Liver (tissue), 9 donors: ENCODE measurements around the gene IL31RA. TPM values are rescaled to one million over a fixed set of nuclear protein-coding genes. Genes with fewer than 3 reads are reported as not detected.

Experiments
- DNase-seq: peaks from one replicate; pipeline ENCODE4 v3.0.0-alpha.2; 2017; ENCODE audit warnings: low spot score
- H3K27ac ChIP-seq, 2 donors: one replicate each; pipeline ENCODE4 v1.7.0; 2013; ENCODE audit warnings: inconsistent platforms in 2 of 2, low read length in 2 of 2, control low read depth in 1 of 2, low read depth in 1 of 2, mild to moderate bottlenecking in 1 of 2
- H3K27me3 ChIP-seq, 4 donors: one replicate each; pipeline versions ENCODE4 v1.6.1 to v1.7.0; 2013; ENCODE audit warnings: low read length in 3 of 4, inconsistent platforms in 1 of 4, mild to moderate bottlenecking in 1 of 4, moderate library complexity in 1 of 4; ENCODE audit not compliant: control insufficient read depth in 4 of 4, insufficient read depth in 4 of 4
- H3K36me3 ChIP-seq, 4 donors: one replicate each; pipeline versions ENCODE4 v1.6.1 to v1.7.0; 2013; ENCODE audit warnings: low read length in 3 of 4, mild to moderate bottlenecking in 3 of 4, low read depth in 1 of 4, moderate library complexity in 1 of 4; ENCODE audit not compliant: control insufficient read depth in 4 of 4, insufficient read depth in 3 of 4
- H3K4me1 ChIP-seq, 4 donors: one replicate each; pipeline versions ENCODE4 v1.6.1 to v1.7.0; 2013; ENCODE audit warnings: low read length in 3 of 4, mild to moderate bottlenecking in 3 of 4, moderate library complexity in 1 of 4; ENCODE audit not compliant: control insufficient read depth in 4 of 4, insufficient read depth in 4 of 4
- H3K4me3 ChIP-seq, 3 donors: one replicate each; pipeline versions ENCODE4 v1.6.1 to v1.7.0; 2013; ENCODE audit warnings: low read length in 3 of 3, control low read depth in 1 of 3, low read depth in 1 of 3, mild to moderate bottlenecking in 1 of 3
- H3K9ac ChIP-seq, 2 donors: one replicate each; pipeline ENCODE4 v1.7.0; 2013; ENCODE audit warnings: low read length in 2 of 2, mild to moderate bottlenecking in 2 of 2, moderate library complexity in 2 of 2, control low read depth in 1 of 2, low read depth in 1 of 2
- H3K9me3 ChIP-seq, 4 donors: one replicate each; pipeline versions ENCODE4 v1.6.1 to v1.7.0; 2013; ENCODE audit warnings: low read length in 3 of 4; ENCODE audit not compliant: control insufficient read depth in 4 of 4
- EGR1 ChIP-seq, 2 donors: IDR thresholded peaks; 2 replicates each; pipeline ENCODE4 v1.6.1; 2016 to 2018; ENCODE audit warnings: antibody characterized with exemption in 2 of 2, low read depth in 2 of 2
- FOXA1 ChIP-seq: IDR thresholded peaks from 2 replicates; pipeline ENCODE4 v1.6.1; 2016; ENCODE audit warnings: antibody characterized with exemption
- FOXA2 ChIP-seq: IDR thresholded peaks from 2 replicates; pipeline ENCODE4 v1.6.1; 2016; ENCODE audit warnings: antibody characterized with exemption
- GABPA ChIP-seq, 2 donors: IDR thresholded peaks in 1 of 2; conservative IDR thresholded peaks in 1 of 2; 2 replicates each; pipeline ENCODE4 v1.6.1; 2016; ENCODE audit warnings: antibody characterized with exemption in 2 of 2, mild to moderate bottlenecking in 1 of 2, moderate library complexity in 1 of 2
- HNF4A ChIP-seq, 2 donors: conservative IDR thresholded peaks; 2 replicates each; pipeline ENCODE4 v1.6.1; 2016; ENCODE audit warnings: antibody characterized with exemption in 2 of 2, mild to moderate bottlenecking in 2 of 2
- HNF4G ChIP-seq: IDR thresholded peaks from 2 replicates; pipeline ENCODE4 v1.6.1; 2016; ENCODE audit warnings: antibody characterized with exemption
- JUND ChIP-seq, 2 donors: IDR thresholded peaks; 2 replicates each; pipeline ENCODE4 v1.6.1; 2016; ENCODE audit warnings: antibody characterized with exemption in 2 of 2
- MAX ChIP-seq: IDR thresholded peaks from 2 replicates; pipeline ENCODE4 v1.6.1; 2016; ENCODE audit warnings: antibody characterized with exemption
- NR2F2 ChIP-seq: IDR thresholded peaks from 2 replicates; pipeline ENCODE4 v1.6.1; 2016; ENCODE audit warnings: antibody characterized with exemption
- RAD21 ChIP-seq, 2 donors: IDR thresholded peaks; 2 replicates each; pipeline ENCODE4 v1.6.1; 2016; ENCODE audit warnings: antibody characterized with exemption in 2 of 2, mild to moderate bottlenecking in 2 of 2
- RXRA ChIP-seq, 2 donors: IDR thresholded peaks; 2 replicates each; pipeline ENCODE4 v1.6.1; 2017 to 2018; ENCODE audit warnings: antibody characterized with exemption in 2 of 2, mild to moderate bottlenecking in 1 of 2
- SP1 ChIP-seq: IDR thresholded peaks from 2 replicates; pipeline ENCODE4 v1.6.1; 2018; ENCODE audit warnings: antibody characterized with exemption, mild to moderate bottlenecking
- TAF1 ChIP-seq: conservative IDR thresholded peaks from 2 replicates; pipeline ENCODE4 v1.6.1; 2016; ENCODE audit warnings: antibody characterized with exemption, mild to moderate bottlenecking
- YY1 ChIP-seq: IDR thresholded peaks from 2 replicates; pipeline ENCODE4 v1.6.1; 2016; ENCODE audit warnings: antibody characterized with exemption, mild to moderate bottlenecking
- WGBS: extraction: QIAGEN DNeasy Blood & Tissue Kit; methylation state at CpG from one replicate; pipeline ENCODE4 v1.1.7; 2013; 5-methylcytosine and 5-hydroxymethylcytosine counted together
- polyA plus RNA-seq, 2 donors: library from polyadenylated mRNA; stranded (reverse) in 1 of 2; unstranded in 1 of 2; fragments of 200-250 nt in 1 of 2; fragments of >200 nt in 1 of 2; fragmentation: Nextera tagmentation in 1 of 2; extraction: Ambion mirVana in 1 of 2; gene quantifications; one replicate each; pipeline versions ENCODE4 v1.2.1 to v1.2.3, GENCODE V29; 2013 to 2015
- total RNA-seq, 2 donors: library from RNA; depleted of rRNA; stranded (reverse); fragments of >200 nt; gene quantifications; one replicate each; pipeline ENCODE4 v1.2.3, GENCODE V29; 2014
- TF ChIP-seq, protein P1 (sequence below): IDR thresholded peaks from 2 replicates; pipeline ENCODE4 v1.6.1; 2016; ENCODE audit warnings: antibody characterized with exemption
- TF ChIP-seq, protein P2 (sequence below): IDR thresholded peaks from 2 replicates; pipeline ENCODE4 v1.6.1; 2016; ENCODE audit warnings: antibody characterized with exemption
- TF ChIP-seq, protein P3 (sequence below): fragments of 150-350 bp; IDR thresholded peaks from 2 replicates; pipeline ENCODE4 v1.5.1; 2017; ENCODE audit warnings: improper control_type of control experiment, low read depth, low read length; ENCODE audit not compliant: missing input control
- TF ChIP-seq, protein P4 (sequence below): IDR thresholded peaks from 2 replicates; pipeline ENCODE4 v1.6.1; 2016; ENCODE audit warnings: antibody characterized with exemption, mild to moderate bottlenecking
- donor health status: healthy.
- donor health status: healthy.
- donor health status: healthy.
- donor health status: healthy.
- donor health status: healthy.

The IL31RA gene
- total and polyA plus RNA-seq, 4 donors, result not detected

GRCh38 chr5:55860288-55860687 is 9.1 kb downstream of the IL31RA start:
- WGBS, result 75% methylated on average over 3 of the region's 3 CpGs

DNA sequence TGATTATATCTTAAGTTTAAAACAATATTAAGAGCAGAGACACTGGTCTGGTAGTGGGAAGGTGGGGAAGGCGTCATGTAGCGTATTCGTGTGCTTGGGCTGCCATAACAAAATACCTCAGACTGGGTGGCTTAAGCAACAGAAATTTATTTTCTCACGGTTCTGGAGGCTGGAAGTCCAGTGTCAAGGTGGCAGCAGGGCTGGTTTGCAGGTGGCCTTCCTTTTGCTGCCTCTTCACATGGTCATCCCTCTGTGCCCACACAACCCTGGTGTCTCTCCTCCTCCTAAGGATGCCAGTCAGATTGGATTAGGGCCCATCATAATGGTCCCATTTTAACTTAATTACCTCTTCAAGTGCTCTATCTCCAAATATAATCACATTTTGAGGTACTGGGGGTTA is 9.6 kb downstream of the IL31RA start:
- Histone ChIP-seq H3K9ac (no peak overlapping the region), H3K36me3 (no peaks in the 10 kb centered on the region), H3K27ac (no peak overlapping the region), H3K4me1 (peaks cover 0 to 6% (median 0%) of the 10 kb centered on the region in 4 donors), H3K27me3 (no peaks in the 10 kb centered on the region), H3K9me3 (no peaks in the 10 kb centered on the region), H3K4me3 (no peak overlapping the region)
- WGBS, result 83% methylated on average over 4 of the region's 4 CpGs
- TF ChIP-seq EGR1 (IDR thresholded peaks at IDR 0.05; ENCODE audit: low read depth in 2 of 2) (no peak), TAF1 (no peak), SP1 (no peak), RXRA (IDR thresholded peaks at IDR 0.05) (no peak), FOXA1 (no peak), YY1 (no peak), JUND (IDR thresholded peaks at IDR 0.05) (no peak), NR2F2 (no peak), HNF4A (conservative IDR thresholded peaks at IDR 0.05) (no peak), MAX (no peak), RAD21 (IDR thresholded peaks at IDR 0.05) (no peak), FOXA2 (no peak), GABPA (IDR thresholded peaks at IDR 0.05 in 1 of 2, conservative IDR thresholded peaks at IDR 0.05 in 1 of 2) (no peak), HNF4G (no peak)
- TF ChIP-seq, protein P1, sequence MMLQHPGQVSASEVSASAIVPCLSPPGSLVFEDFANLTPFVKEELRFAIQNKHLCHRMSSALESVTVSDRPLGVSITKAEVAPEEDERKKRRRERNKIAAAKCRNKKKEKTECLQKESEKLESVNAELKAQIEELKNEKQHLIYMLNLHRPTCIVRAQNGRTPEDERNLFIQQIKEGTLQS, result no peak
- TF ChIP-seq, protein P2, sequence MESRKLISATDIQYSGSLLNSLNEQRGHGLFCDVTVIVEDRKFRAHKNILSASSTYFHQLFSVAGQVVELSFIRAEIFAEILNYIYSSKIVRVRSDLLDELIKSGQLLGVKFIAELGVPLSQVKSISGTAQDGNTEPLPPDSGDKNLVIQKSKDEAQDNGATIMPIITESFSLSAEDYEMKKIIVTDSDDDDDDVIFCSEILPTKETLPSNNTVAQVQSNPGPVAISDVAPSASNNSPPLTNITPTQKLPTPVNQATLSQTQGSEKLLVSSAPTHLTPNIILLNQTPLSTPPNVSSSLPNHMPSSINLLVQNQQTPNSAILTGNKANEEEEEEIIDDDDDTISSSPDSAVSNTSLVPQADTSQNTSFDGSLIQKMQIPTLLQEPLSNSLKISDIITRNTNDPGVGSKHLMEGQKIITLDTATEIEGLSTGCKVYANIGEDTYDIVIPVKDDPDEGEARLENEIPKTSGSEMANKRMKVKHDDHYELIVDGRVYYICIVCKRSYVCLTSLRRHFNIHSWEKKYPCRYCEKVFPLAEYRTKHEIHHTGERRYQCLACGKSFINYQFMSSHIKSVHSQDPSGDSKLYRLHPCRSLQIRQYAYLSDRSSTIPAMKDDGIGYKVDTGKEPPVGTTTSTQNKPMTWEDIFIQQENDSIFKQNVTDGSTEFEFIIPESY, result no peak
- TF ChIP-seq, protein P3, sequence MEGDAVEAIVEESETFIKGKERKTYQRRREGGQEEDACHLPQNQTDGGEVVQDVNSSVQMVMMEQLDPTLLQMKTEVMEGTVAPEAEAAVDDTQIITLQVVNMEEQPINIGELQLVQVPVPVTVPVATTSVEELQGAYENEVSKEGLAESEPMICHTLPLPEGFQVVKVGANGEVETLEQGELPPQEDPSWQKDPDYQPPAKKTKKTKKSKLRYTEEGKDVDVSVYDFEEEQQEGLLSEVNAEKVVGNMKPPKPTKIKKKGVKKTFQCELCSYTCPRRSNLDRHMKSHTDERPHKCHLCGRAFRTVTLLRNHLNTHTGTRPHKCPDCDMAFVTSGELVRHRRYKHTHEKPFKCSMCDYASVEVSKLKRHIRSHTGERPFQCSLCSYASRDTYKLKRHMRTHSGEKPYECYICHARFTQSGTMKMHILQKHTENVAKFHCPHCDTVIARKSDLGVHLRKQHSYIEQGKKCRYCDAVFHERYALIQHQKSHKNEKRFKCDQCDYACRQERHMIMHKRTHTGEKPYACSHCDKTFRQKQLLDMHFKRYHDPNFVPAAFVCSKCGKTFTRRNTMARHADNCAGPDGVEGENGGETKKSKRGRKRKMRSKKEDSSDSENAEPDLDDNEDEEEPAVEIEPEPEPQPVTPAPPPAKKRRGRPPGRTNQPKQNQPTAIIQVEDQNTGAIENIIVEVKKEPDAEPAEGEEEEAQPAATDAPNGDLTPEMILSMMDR, result no peak
- TF ChIP-seq, protein P4, sequence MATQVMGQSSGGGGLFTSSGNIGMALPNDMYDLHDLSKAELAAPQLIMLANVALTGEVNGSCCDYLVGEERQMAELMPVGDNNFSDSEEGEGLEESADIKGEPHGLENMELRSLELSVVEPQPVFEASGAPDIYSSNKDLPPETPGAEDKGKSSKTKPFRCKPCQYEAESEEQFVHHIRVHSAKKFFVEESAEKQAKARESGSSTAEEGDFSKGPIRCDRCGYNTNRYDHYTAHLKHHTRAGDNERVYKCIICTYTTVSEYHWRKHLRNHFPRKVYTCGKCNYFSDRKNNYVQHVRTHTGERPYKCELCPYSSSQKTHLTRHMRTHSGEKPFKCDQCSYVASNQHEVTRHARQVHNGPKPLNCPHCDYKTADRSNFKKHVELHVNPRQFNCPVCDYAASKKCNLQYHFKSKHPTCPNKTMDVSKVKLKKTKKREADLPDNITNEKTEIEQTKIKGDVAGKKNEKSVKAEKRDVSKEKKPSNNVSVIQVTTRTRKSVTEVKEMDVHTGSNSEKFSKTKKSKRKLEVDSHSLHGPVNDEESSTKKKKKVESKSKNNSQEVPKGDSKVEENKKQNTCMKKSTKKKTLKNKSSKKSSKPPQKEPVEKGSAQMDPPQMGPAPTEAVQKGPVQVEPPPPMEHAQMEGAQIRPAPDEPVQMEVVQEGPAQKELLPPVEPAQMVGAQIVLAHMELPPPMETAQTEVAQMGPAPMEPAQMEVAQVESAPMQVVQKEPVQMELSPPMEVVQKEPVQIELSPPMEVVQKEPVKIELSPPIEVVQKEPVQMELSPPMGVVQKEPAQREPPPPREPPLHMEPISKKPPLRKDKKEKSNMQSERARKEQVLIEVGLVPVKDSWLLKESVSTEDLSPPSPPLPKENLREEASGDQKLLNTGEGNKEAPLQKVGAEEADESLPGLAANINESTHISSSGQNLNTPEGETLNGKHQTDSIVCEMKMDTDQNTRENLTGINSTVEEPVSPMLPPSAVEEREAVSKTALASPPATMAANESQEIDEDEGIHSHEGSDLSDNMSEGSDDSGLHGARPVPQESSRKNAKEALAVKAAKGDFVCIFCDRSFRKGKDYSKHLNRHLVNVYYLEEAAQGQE, result no peak
- DNase-seq, result no peak

More at GRCh38 chr5:55860288-55860687, 9.1 kb downstream of the IL31RA start:
- TF ChIP-seq, protein P1, result no peak
- TF ChIP-seq JUND (IDR thresholded peaks at IDR 0.05) (no peak), TAF1 (no peak)
- no peak for DNase-seq
- Histone ChIP-seq H3K36me3 (no peaks in the 10 kb centered on the region), H3K27me3 (no peaks in the 10 kb centered on the region), H3K9me3 (no peaks in the 10 kb centered on the region), H3K4me3 (no peak overlapping the region), H3K9ac (no peak overlapping the region), H3K27ac (no peak overlapping the region), H3K4me1 (peaks cover 0 to 6% (median 0%) of the 10 kb centered on the region in 4 donors)
